ENCODE measurements around the gene MSI2.

The MSI2 gene

DNA sequence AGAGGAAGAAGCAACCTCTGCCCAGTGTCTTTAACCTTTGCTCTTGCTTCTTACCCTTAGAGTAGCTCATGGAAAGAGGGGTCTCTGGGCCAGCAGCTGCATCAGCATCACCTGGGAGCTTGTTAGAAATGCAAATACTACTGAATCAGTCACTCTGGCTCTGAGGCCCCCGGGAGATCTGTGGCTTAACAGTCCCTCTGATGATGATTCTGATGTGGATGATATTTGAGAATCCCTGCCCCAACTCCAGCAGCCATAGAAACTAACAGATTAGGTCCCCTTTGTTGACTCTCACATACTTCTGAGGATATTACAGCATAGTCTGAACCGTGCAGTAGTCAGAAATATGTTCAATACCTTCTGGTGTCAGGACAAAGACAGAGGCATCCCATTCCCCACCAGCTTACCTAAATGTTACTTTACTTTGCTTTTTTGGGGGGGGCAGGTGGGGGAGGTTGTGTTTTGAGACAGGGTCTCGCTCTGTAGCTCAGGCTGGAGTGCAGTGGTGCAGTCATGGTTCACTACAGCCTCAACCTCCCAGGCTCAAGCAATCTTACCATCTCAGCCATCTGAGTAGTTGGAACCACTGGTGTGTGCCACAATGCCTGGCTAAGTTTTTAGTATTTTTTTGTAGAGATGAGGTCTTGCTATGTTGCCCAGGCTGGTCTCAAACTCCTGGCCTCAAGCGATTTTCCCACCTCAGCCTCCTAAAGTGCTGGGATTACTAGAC, 268.7 kb downstream of the MSI2 start:
- no peak for DNase-seq (ENCODE audit: low read depth in 2 of 2)

DNA sequence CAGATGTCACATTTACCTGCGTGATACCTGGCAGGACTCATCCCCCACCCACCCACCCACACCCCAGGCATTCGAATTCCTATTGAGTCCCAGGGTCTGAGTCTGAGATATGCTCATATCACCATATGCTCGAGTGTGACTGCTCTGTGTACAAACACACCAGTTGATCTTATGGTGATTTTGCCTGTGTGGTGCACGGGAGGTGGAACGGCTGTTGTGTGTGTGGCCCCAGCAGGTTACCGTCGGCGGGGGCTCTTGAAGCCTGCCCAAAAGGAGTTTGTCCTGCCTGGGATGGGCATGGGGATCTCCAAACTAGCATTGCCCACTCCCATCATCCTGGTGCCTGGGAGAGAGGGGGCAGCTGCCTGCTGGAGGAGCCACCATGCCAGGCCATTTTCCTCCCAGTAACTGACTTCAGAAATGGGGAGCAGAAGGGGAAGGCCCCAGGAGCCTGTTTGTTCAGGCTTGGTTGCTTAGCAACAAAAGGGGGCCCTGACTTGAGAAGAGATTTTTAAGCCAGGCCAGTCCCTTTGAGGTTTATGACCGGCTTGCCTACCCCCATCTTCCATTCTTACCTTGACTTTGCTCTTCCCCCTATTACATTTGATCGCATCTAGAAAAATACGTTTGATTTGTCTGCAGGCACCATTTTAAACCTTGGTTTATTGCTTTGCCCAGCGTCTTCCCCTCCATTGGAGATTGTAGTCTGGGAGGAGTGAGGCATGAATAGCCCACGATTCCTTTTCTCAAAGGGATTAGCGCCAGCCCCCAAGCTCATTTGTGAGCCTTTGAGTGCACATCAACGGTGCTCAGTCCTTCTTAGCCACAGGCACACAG, 271.1 kb downstream of the MSI2 start:
- DNase-seq (ENCODE audit: low read depth in 2 of 2): no peak

DNA sequence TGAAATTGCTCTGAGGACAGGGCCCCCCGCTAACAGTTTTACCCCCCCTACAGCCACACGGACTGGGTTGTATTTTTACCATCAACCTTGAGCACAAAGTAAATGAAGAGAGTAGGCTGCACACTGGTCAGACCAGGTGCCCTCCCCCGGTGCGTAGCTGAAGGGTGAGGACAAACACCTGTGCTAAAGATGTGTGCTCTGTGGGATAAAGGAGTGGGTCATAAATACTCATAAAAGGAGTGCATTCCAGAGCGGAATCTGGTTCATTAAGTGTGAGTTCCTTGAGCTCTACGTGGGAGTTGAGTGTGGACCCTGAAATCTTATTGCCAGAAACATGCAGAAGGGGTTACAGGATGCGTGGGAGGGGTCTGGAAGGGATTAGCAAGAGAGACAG, 271.7 kb downstream of the MSI2 start:
- no peak for DNase-seq (ENCODE audit: low read depth in 2 of 2)

DNA sequence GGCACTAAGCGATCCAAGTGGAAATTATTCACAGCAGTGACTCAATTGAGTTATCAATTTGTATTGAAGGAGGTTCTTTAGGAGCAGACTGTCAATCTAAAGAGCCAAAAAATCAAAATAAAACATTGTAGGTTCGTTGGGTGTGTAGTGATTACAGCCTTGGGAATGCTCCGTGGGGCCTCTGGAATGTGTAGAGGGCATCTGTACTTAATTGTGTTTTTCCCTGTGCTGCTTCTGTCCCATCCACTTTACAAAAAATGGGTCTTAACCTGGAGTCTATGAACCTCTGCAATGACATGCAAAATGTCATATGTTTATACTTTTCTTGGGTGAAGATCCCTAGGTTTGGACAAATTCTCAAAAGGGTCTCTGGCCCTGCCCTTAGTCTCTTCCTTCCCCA, 273.7 kb downstream of the MSI2 start:
- no peak for DNase-seq (ENCODE audit: low read depth in 2 of 2)

GRCh38 chr17:57530508-57530907, 274.2 kb downstream of the MSI2 start:
- no peak for DNase-seq (ENCODE audit: low read depth in 2 of 2)

GRCh38 chr17:57531078-57531477, 274.8 kb downstream of the MSI2 start:
- no peak for DNase-seq (ENCODE audit: low read depth in 2 of 2)

- no peak for DNase-seq (ENCODE audit: low read depth in 2 of 2)
Observed at GRCh38 chr17:57531648-57532504, 275.6 kb downstream of the MSI2 start.

DNA sequence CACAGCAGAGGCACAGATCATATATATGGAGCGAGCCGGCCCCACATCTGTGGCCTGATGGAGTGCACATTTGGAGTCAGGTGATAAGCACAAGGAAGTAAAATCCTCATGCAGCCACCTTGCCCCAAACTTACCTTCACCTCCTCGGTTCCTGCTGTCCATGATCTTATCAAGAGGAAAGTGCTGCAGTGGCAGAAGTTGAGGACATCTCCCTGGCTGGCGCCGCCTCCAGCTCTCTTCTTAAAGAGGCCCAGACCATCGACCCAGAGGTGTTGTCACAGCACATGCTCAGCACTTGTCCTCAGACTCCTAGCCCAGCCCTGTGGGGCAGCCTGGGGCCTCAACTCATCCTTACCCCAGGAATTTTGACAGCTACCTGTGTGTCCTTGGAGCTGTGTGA, 276.2 kb downstream of the MSI2 start:
- no peak for DNase-seq (ENCODE audit: low read depth in 2 of 2)

- no peak for DNase-seq (ENCODE audit: low read depth in 2 of 2)
Observed at GRCh38 chr17:57532966-57533365, 276.6 kb downstream of the MSI2 start.

GRCh38 chr17:57533684-57534305, 277.5 kb downstream of the MSI2 start:
- DNase-seq (ENCODE audit: low read depth in 2 of 2): no peak

- no peak for DNase-seq (ENCODE audit: low read depth in 2 of 2)
Observed at GRCh38 chr17:57534863-57535248, 278.5 kb downstream of the MSI2 start.

- DNase-seq (ENCODE audit: low read depth in 2 of 2): no peak
Observed at GRCh38 chr17:57535249-57535966, 279.1 kb downstream of the MSI2 start.

DNA sequence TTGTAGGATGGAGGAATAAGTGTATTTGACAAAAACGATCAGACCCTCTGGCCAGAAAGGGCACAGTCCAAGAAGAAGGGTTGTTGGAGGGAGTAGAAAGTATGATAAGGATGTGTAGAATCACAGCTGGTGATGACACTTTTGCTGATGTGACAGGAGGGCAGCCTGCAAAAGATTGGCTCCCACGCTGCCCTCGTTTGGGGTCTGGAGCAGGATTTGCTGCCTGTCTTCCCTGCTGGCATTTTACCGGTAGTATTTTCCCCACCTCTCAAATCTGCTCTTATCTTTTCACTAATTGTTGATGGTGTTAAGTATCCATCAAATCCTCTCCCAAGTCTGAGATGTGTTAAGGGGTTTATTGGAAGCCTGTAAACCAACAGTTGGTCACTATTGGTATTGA, 280.0 kb downstream of the MSI2 start:
- no peak for DNase-seq (ENCODE audit: low read depth in 2 of 2)

DNA sequence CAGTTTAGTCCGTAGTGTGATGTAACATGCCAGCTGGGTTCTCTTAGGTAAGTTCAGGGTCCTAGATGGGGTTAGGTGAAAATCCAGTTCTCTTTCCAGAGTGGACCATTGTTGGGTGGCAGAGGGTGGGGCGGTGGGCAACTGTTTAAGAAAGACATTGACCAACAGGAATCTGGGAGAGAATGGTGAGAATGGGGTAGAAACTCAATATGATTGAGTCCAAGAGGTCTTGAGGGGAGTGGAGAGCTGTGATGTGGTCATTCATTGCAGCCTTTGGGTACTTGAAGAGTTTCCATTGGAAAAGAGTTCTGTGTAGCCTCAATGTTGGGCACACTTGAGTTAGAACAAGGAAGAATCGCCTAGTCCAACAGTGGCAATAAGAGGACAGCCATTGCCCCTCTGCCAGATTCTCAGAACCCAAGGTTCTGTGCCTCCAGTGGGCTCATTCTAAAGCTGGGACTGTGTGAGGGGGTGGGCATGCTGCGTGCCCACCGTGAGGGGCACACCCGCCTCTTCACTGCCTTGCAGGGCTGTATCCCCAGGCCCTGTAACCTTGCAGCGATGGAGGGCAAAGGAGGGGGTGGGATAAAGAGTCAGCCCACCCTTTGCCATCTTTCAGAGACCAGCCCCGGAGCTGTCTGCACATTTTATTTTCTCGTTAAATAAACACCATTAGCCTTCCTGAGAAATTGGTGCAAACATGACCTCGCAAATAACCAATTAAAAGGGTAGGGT, 280.6 kb downstream of the MSI2 start:
- no peak for DNase-seq (ENCODE audit: low read depth in 2 of 2)

GRCh38 chr17:57537524-57538410, 281.4 kb downstream of the MSI2 start:
- DNase-seq (ENCODE audit: low read depth in 2 of 2): no peak

GRCh38 chr17:57538736-57539456, 282.6 kb downstream of the MSI2 start:
- DNase-seq (ENCODE audit: low read depth in 2 of 2): no peak

DNA sequence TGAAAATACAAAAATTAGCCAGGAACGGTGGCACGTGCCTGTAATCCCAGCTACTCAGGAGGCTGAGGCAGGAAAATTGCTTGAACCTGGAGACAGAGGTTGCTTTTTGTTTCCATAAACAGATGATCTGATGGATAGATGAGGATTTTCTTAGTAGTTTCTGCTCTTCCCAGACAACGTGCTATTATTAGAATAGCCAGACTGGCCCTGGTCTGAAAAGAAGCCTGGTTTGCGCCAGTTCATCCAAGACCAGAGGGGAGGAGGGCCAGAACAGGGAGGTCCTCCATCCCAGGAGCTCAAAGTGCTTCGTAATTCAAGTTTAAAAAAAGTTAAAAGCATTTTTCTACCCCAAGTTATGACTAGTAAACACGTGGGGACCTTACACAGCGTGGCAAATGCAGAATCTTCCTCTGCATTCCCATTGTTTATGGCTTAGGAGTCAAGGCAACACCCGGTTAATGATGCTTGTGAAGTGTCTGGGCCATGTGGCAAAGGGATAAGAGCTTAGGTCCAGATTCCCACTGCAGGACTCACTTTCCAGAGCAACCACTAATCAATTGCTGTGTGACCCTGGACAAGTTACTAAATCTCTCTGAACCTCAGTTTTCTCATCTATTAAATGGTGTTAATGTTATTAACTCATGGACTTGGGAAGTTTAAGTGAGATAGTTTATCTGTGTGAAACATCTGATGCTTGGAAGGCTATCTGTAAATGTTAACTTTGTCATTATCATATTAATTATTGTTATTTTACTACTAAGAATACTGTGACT, 283.4 kb downstream of the MSI2 start:
- no peak for DNase-seq (ENCODE audit: low read depth in 2 of 2)

GRCh38 chr17:57540596-57540995, 284.3 kb downstream of the MSI2 start:
- no peak for DNase-seq (ENCODE audit: low read depth in 2 of 2)

Measured in stimulated activated CD8-positive, alpha-beta memory T cell treated with anti-CD3 and anti-CD28 coated beads, Interleukin-15, amount 100 ng/mL, for 4 hours (primary cell).